Raji (cell line): ENCODE data around the gene DHRS4.

Source experiments
- POLR2A ChIP-seq: IDR thresholded peaks from 2 replicates; pipeline ENCODE4 v1.6.1; 2011; ENCODE audit warnings: low read depth, low read length, control low read depth; ENCODE audit not compliant: insufficient read depth

DHRS4 gene

DNA sequence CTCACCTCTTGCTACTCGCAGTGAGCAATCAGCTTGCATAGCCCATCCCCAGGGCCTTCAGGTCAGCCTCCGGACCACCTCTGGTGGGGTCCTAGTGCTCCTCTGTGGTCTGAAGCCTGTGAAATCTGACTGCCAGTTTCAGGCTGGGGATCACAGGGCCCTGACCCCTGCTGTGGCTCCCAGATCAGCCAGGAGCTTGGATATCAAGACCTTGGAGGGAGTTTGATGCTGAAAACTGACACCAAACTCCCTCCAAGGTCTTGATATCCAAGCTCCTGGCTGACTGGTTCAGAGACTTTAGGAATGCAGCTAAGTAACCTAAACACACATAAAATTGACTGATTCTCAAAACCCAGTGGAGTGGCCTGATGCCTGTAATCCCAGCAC, 19.8 kb upstream of the DHRS4 start:
- TF ChIP-seq POLR2A = no peak

DNA sequence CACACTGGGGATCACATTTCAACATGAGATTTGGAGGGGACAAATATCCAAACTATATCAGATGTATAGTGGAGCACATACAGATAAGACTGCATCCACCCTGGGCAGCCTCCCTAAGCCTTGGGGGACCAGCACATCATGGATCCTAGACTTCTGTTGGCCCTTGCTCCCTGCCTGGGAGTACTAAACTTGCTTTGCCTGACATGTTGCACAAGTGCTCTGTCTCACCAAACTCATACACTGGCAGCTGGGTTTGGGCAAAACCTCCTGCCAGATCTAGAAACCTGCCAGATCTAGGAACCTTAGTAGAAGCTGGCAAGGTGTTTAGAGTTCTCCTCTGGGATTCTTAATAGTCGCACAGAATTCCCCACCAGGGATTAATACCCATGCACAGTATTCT, 18.4 kb upstream of the DHRS4 start:
- TF ChIP-seq POLR2A = no peak

DNA sequence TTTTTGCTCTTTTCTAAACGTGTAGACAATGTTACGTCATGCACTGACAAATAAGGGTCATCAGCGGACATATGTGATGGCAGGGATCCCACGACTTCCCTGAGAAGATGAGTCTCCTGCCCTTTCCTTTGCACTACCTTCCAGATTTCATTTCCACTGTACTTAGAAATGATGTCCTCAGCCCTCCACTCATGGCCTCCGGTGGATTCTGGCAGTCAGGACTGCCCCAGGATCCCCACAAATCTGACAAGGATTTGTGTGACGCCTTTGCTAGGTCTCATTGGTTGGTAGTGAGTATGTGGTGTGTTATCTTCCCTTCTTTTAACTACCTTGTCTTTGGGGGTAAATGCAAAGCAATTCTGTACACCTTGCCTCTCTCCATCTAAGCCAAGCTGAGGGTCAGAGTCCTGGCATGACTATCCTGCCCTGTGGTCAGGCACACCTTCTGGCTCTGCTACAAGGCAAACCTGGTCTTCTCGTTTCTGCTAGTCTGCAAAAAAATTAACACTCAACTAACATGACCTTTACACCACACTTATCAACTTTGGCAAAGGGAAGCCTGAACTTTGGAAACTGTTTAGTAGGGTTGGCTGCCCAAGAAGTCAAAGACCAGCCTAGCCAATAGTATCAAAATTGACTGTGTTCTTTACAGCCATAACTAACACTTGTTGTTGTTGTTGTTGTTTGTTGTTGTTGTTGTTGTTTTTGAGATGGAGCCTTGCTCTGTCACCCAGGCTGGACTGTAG, 17.3 kb upstream of the DHRS4 start:
- TF ChIP-seq POLR2A = no peak

DNA sequence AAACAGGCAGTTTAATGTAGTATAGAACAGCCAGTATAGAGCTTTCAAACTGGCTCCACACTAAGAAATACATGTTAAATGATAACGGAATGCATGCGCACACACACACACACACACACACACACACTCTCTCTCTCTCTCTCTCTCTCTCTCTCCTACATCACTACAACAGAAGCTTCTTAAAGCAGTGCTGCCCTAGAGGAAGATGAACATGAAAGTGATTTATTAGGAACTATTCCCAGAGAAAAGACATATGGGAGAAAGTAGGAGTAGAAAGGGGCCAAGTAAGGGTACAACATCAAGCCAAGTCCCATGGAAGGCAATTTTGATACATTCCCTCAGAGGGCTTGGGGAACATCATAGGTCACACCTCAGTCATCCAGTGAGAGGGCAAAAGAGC, 16.4 kb upstream of the DHRS4 start:
- TF ChIP-seq POLR2A = no peak

DNA sequence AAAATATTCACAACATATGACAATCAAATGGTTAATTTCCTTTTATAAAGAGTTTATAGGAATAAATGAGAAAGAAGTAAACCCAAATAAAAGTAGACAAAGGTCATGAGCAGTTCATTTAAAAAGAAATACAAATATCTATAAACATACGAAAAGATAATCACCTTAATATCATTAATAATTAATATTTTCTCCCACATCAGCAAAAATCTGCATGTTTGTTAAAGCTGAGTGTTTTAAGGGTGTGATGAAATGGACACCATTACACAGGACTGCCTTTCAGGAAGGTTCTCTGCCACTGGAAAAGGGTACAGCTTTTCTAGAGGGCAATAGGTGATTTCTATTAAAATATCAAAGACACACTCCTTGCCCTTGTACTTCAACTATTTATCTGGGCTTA, 14.7 kb upstream of the DHRS4 start:
- no peak for TF ChIP-seq POLR2A

DNA sequence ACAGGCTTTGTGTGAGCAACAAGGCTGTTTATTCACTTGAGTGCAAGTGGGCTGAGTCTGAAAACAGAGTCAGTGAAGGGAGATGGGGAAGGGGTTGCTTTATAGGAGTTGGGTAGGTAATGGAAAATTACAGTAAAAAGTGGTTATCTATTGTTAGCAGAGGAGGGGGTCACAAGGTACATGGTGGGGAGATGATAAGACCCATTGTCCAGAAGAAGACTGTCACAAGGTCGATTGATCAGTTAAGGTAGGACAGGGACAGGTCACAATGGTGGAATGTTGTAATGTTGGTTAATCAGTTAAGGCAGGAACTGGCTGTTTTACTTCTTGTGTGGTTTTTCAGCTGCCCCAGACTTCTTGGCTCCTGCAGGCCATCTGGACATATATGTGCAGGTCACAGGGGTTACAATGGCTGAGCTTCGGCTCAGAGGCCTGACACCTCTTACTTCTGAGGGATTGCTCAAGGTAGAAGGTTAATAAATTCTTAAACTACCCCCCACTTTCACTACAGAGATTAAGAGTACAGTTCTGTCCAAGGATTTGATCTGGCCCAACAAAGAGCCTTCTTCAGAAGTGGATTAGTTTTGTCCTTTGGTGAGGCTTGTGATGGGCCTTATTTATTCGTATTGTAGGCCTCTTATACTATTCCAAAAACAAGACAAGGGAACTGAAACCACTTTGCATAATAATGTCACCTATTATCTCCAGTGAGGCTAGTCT, 13.8 kb upstream of the DHRS4 start:
- no peak for TF ChIP-seq POLR2A

DNA sequence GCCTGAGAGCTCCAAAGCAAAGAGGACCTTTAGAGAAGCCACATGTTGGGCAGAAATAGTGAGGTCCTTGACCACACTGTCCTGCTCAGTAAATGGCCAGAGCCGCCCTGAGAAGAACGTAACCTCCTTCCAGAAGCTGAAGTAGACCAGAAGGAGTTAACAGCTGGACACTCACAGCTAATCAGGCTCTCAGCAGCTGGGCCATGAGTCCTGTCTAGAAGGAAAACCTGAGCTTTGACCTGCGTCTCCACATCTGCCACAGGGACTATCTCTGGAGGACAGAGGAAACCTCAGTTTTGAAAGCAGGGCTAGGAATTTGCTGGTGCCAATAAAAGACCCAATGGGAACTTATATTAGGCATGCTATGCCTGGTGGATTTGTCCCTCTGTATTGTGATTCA, 12.3 kb upstream of the DHRS4 start:
- TF ChIP-seq POLR2A = no peak

DNA sequence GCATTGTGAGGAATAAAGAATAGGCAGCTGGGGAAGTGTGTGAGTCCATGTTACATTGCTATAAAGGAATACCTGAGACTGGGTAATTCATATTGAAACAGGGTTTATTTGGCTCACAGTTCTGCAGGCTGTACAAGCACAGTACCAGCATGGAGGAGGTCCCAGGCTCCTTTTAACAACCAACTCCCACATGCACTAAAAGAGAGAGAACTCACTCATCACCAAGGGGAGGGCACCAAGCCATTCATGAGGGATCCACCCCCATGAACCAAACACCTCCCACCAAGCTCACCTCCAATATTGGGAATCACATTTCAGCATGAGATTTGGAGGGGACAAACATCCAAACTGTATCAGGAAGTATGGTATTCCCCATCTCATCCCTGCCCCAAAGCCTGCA, 11.9 kb upstream of the DHRS4 start:
- no peak for TF ChIP-seq POLR2A

DNA sequence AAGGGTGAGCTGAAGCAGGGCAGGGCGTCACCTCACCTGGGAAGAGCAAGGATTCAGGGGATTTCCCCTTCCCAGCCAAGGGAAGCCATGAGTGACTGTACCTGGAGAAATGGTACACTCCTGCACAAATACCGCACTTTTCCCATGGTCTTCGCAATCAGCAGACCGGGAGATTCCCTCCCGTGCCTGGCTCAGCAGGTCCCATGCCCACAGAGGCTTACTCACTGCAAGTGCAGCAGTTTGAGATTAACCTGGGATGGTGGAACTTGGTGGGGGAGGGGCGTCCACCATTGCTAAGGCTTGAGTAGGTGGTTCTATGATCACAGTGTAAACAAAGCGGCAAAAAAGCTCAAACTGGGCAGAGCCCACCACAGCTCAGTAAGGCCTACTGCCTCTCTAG, 11.0 kb upstream of the DHRS4 start:
- no peak for TF ChIP-seq POLR2A

DNA sequence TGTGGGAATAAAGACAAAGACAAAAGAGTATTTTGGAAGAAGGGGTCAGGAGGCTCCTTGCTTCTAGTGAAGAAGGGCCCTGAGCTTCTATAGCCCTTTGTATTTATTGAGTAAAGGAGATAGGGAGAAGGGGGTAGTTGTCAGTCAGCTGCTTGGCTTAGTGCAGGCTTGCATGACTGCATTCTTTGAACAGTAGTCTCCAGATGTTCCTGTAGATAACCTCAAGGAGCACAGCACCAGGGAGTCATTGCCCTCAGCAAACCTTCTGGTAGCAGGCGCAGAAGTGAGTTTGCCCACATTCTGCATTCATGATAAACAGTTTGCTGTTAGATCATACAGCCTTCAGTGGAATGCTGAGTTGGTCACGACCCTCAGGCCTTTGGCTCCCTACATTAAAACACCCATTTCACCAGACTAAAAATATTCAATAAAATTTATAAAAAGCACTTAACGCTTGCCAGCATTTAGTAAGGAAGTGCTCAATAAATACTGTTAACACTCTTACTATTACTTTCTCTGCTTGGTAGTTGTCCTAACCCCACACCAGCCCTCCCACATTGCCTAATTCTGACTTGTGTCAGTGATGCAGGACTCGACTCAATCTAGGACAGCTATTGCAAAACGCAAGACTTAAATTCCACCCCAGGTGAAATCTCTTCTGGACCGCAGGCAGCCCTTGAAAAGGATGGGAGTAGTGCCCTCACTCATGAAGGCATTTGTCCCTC, 3.0 kb upstream of the DHRS4 start:
- TF ChIP-seq POLR2A = no peak

DNA sequence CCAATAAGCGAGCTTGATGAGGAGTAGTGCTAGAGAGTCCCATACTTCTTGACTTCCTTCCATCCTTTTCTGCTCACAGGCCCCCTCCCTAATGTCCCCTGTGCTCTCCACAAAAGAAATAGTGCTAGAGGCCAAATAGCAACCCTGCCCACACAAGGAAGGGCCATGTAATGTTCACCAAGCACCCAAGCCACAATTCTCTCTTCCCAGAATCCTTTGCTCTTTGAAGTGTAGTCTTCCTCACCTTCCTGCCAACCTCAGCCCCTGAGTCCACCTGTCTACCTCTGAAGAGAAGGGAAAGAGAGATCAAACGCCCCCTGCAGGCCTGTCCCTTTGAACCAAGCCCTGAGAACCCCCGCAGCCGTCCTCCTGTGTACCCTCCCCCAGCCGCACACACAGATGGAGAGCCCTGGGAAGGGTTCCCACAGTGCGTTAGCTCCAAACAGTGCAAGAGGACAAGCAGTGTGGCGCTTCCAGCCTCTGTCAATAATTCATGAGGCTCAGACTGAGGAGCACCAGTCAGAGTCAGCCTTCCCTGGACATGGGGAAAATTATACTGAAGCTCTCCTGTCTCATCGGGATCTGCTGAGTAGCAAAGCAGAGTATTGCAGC, 1.9 kb upstream of the DHRS4 start:
- TF ChIP-seq POLR2A = no peak

DNA sequence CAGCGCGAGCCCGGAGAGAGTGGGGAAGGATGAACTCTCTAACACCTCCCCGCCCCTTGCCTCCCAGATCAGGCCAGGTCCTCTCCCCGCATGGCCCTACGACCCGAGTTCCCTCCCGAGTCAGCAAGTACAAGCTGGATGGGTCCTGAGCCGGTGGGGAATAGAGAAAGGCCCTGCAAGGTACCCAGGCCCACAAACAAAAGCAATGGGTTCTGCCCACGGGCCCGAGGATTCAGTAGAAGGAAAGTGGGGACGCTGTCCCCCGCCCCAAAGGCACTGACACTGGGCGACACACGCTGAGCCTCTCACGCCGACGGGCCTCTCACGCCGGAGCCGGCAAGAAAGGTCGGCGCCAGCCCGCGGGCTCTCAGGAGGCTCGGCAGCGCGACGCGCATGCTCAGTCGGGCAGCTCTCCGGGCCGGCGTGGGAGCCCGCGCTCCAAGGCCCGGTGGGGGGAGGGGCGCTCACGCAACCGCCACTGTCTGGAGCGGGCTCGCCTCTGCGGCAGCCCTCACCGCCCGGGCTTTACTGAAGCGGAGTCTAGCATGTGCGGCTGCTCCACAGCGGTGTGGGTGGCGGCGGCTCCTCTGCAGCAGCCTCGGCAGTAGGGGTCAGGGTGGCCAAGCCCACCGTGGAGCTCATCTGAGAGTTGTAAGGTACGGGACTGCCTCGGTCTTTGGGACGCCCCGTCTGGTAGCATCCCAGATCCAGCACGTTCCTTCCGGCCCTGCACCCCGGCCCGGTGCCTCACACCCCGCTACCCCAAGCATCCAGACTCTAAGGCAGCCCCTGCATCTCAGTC, 16.1 kb downstream of the DHRS4 start:
- TF ChIP-seq POLR2A = 0 out of 2 replicates have a peak, but pooled peaks have one; percentile 24

DNA sequence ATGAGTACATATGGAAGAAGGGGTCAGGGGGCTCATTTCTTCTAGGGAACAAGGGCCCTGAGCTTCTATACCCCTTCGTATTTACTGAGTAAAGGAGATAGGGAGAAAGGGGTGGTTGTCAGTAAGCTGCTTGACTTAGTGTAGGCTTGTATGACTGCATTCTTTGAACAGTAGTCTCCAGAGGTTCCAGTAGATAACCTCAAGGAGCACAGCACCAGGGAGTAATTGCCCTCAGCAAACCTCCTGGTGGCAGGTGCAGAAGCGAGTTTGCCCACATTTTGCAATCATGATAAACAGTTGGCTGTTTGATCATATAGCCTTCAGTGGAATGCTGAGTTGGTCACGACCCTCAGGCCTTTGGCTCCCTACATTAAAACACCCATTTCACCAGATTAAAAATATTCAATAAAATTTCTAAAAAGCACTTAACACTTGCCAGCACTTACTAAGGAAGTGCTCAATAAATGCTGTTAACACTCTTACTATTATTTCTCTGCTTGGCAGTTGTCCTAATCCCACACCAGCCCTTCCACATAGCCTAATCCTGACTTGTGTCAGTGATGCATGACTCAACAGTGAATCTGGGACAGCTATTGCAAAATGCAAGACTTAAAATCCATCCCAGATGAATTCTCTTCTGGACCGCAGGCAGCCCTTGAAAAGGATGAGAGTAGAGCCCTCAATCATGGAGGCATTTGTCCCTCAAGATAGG, 31.5 kb downstream of the DHRS4 start:
- TF ChIP-seq POLR2A = no peak
